H1 (cell line): ENCODE results near the gene TCP11. TPM values are rescaled to one million over a fixed set of nuclear protein-coding genes. Genes with fewer than 3 reads are reported as not detected.

Source experiments
- CTCF ChIA-PET: fragments of 300-600 bp; sonication (Branson Sonifier 250); formaldehyde crosslinking; loops from one replicate; lab custom pipeline; 2021; ENCODE audit not compliant: partially characterized antibody; lab: Charles Lee
- POLR2A ChIA-PET: fragments of 300-600 bp; sonication (Branson Sonifier 250); formaldehyde crosslinking; loops from one replicate; lab custom pipeline; 2021; ENCODE audit warnings: inconsistent platforms; ENCODE audit not compliant: partially characterized antibody; lab: Charles Lee
- DNase-seq, 2 experiments: peaks; one replicate each; pipeline versions ENCODE4 v3.0.0 to v3.0.0-alpha.2; 2010 to 2022; ENCODE audit warnings: low spot score in 2 of 2, low read depth in 1 of 2, mixed read lengths in 1 of 2
- FAIRE-seq: peaks from 2 replicates; lab custom pipeline; 2011; peaks lifted over from hg19 to GRCh38; lab: Jason Lieb, UNC
- H2AFZ ChIP-seq: 2 replicates; pipeline ENCODE4 v1.8.1; 2012; ENCODE audit warnings: low read length, inconsistent platforms
- H2AK5ac ChIP-seq: 2 replicates; pipeline ENCODE4 v1.6.1; 2013; ENCODE audit warnings: low read depth, low read length
- H2BK120ac ChIP-seq: replicated peaks from 2 replicates; pipeline ENCODE3; 2013; ENCODE audit warnings: low read depth, low read length, inconsistent platforms
- H2BK12ac ChIP-seq: 2 replicates; pipeline ENCODE4 v1.6.1; 2013; ENCODE audit warnings: low read depth, low read length
- H2BK15ac ChIP-seq: 2 replicates; pipeline ENCODE4 v1.6.1; 2013; ENCODE audit warnings: low read length
- H2BK20ac ChIP-seq: 2 replicates; pipeline ENCODE4 v1.6.1; 2013; ENCODE audit warnings: low read length
- H2BK5ac ChIP-seq: 2 replicates; pipeline ENCODE4 v1.6.1; 2013; ENCODE audit warnings: low read depth, low read length
- H3K14ac ChIP-seq: 2 replicates; pipeline ENCODE4 v1.6.1; 2013; ENCODE audit warnings: inconsistent platforms; ENCODE audit not compliant: insufficient read length
- H3K18ac ChIP-seq: 2 replicates; pipeline ENCODE4 v1.6.1; 2013; ENCODE audit warnings: low read length; ENCODE audit errors: extremely low read depth
- H3K23ac ChIP-seq: 2 replicates; pipeline ENCODE4 v1.6.1; 2013; ENCODE audit warnings: inconsistent platforms; ENCODE audit not compliant: insufficient read length
- H3K23me2 ChIP-seq: 2 replicates; pipeline ENCODE4 v1.6.1; 2013; ENCODE audit warnings: low read depth, low read length
- H3K27ac ChIP-seq: 2 replicates; pipeline ENCODE4 v1.6.1; 2011; ENCODE audit warnings: low read depth, low read length, inconsistent platforms
- H3K27me3 ChIP-seq, 4 experiments: replicated peaks in 1 of 4; 1 replicate in 1 of 4; 2 replicates in 3 of 4; pipeline versions ENCODE4 v1.6.1 to v1.8.1; 2011 to 2013; ENCODE audit warnings: low read length in 3 of 4, mild to moderate bottlenecking in 3 of 4, inconsistent platforms in 2 of 4, mixed read lengths in 2 of 4, moderate library complexity in 1 of 4; ENCODE audit not compliant: control insufficient read depth in 3 of 4, insufficient read depth in 3 of 4; ENCODE audit errors: extremely low read depth in 1 of 4
- H3K36me3 ChIP-seq, 4 experiments: 2 replicates each; pipeline versions ENCODE4 v1.6.1 to v1.8.1; 2011 to 2013; ENCODE audit warnings: mild to moderate bottlenecking in 4 of 4, low read length in 3 of 4, moderate library complexity in 2 of 4, control low read depth in 1 of 4, inconsistent platforms in 1 of 4; ENCODE audit not compliant: insufficient read depth in 4 of 4, control insufficient read depth in 2 of 4
- H3K4ac ChIP-seq: replicated peaks from 2 replicates; pipeline ENCODE3; 2013; ENCODE audit warnings: low read length, low read depth, mixed read lengths, inconsistent platforms; ENCODE audit not compliant: insufficient read length
- H3K4me1 ChIP-seq, 4 experiments: replicated peaks in 1 of 4; 1 replicate in 1 of 4; 2 replicates in 3 of 4; pipeline versions ENCODE4 v1.6.1 to v1.8.1; 2011 to 2013; ENCODE audit warnings: low read length in 3 of 4, inconsistent platforms in 2 of 4, mixed read lengths in 1 of 4; ENCODE audit not compliant: insufficient read depth in 4 of 4, control insufficient read depth in 3 of 4
- H3K4me2 ChIP-seq, 2 experiments: 2 replicates each; pipeline versions ENCODE4 v1.6.1 to v1.8.1; 2011 to 2013; ENCODE audit warnings: low read depth in 2 of 2, low read length in 2 of 2, control low read depth in 1 of 2, inconsistent platforms in 1 of 2, mild to moderate bottlenecking in 1 of 2; ENCODE audit not compliant: insufficient read depth in 1 of 2
- H3K4me3 ChIP-seq, 4 experiments: fragments of 200-600, 300-600 bp in 1 of 4; sonication (generic), shearing (Covaris generic), sonication (Bioruptor Twin) in 1 of 4; 2 replicates each; pipeline versions ENCODE4 v1.5.1 to v1.8.1; 2011 to 2016; ENCODE audit warnings: low read length in 4 of 4, low read depth in 3 of 4, control low read depth in 2 of 4, inconsistent platforms in 2 of 4, mild to moderate bottlenecking in 2 of 4, mixed read lengths in 1 of 4, moderate library complexity in 1 of 4; ENCODE audit not compliant: insufficient read depth in 2 of 4; ENCODE audit errors: extremely low read depth in 1 of 4
- H3K56ac ChIP-seq: replicated peaks from 2 replicates; pipeline ENCODE3; 2013; ENCODE audit warnings: low read depth, mild to moderate bottlenecking, mixed read lengths, low read length, inconsistent platforms; ENCODE audit not compliant: insufficient read length
- H3K79me1 ChIP-seq: 2 replicates; pipeline ENCODE4 v1.6.1; 2013; ENCODE audit warnings: low read depth, low read length, control low read depth
- H3K79me2 ChIP-seq, 2 experiments: 2 replicates each; pipeline versions ENCODE4 v1.6.1 to v1.8.1; 2012 to 2013; ENCODE audit warnings: low read length in 2 of 2, mild to moderate bottlenecking in 2 of 2, inconsistent platforms in 1 of 2; ENCODE audit not compliant: insufficient read depth in 2 of 2, control insufficient read depth in 1 of 2
- H3K9ac ChIP-seq, 4 experiments: replicated peaks in 1 of 4; 1 replicate in 1 of 4; 2 replicates in 3 of 4; pipeline versions ENCODE4 v1.6.1 to v1.8.1; 2011 to 2013; ENCODE audit warnings: low read depth in 3 of 4, low read length in 3 of 4, control low read depth in 2 of 4, mild to moderate bottlenecking in 2 of 4, moderate library complexity in 2 of 4, inconsistent platforms in 1 of 4; ENCODE audit errors: extremely low read depth in 1 of 4
- H3K9me3 ChIP-seq, 2 experiments: 2 replicates each; pipeline versions ENCODE4 v1.6.1 to v1.8.1; 2012 to 2013; ENCODE audit warnings: mild to moderate bottlenecking in 2 of 2, moderate library complexity in 2 of 2, control low read depth in 1 of 2, inconsistent platforms in 1 of 2, low read depth in 1 of 2, low read length in 1 of 2, mixed read lengths in 1 of 2; ENCODE audit not compliant: insufficient read depth in 2 of 2
- H4K20me1 ChIP-seq, 2 experiments: replicated peaks in 1 of 2; 2 replicates each; pipeline versions ENCODE3 to v1.8.1; 2011 to 2013; ENCODE audit warnings: inconsistent platforms in 2 of 2, low read length in 2 of 2, mild to moderate bottlenecking in 1 of 2; ENCODE audit not compliant: insufficient read depth in 2 of 2, control insufficient read depth in 1 of 2
- H4K5ac ChIP-seq: 2 replicates; pipeline ENCODE4 v1.6.1; 2013; ENCODE audit warnings: low read length, low read depth, mixed read lengths, inconsistent platforms; ENCODE audit not compliant: insufficient read length
- H4K8ac ChIP-seq: 2 replicates; pipeline ENCODE4 v1.8.0; 2013; ENCODE audit warnings: mild to moderate bottlenecking, moderate library complexity, low read length, inconsistent platforms; ENCODE audit not compliant: insufficient read depth; ENCODE audit errors: extremely low read depth
- H4K91ac ChIP-seq: replicated peaks from 2 replicates; pipeline ENCODE3; 2013; ENCODE audit warnings: low read length, mixed read lengths, inconsistent platforms; ENCODE audit not compliant: insufficient read length
- BCL11A ChIP-seq, 2 experiments: IDR thresholded peaks; one replicate each; pipeline ENCODE4 v1.6.1; 2011; ENCODE audit warnings: low read depth in 2 of 2, low read length in 2 of 2, mild to moderate bottlenecking in 2 of 2
- BRCA1 ChIP-seq: IDR thresholded peaks from 2 replicates; pipeline ENCODE4 v1.6.1; 2012; ENCODE audit warnings: low read depth, low read length, improper control_type of control experiment
- CHD2 ChIP-seq: IDR thresholded peaks from 2 replicates; pipeline ENCODE4 v1.6.1; 2012; ENCODE audit warnings: low read length, improper control_type of control experiment
- CTCF ChIP-seq, 3 experiments: IDR thresholded peaks; 1 replicate in 2 of 3; 2 replicates in 1 of 3; pipeline versions ENCODE4 v1.5.1 to v1.6.1; 2011; ENCODE audit warnings: low read length in 3 of 3, mild to moderate bottlenecking in 3 of 3, inconsistent platforms in 2 of 3, low read depth in 1 of 3, moderate library complexity in 1 of 3; ENCODE audit not compliant: insufficient read depth in 1 of 3; ENCODE audit errors: control extremely low read depth in 1 of 3
- EP300 ChIP-seq, 2 experiments: IDR thresholded peaks; 1 replicate in 1 of 2; 2 replicates in 1 of 2; pipeline ENCODE4 v1.6.1; 2011 to 2012; ENCODE audit warnings: low read depth in 2 of 2, low read length in 2 of 2, mild to moderate bottlenecking in 2 of 2, borderline replicate concordance in 1 of 2, inconsistent platforms in 1 of 2, moderate library complexity in 1 of 2
- GABPA ChIP-seq: IDR thresholded peaks from 2 replicates; pipeline ENCODE4 v1.6.1; 2011; ENCODE audit warnings: mild to moderate bottlenecking, low read length, moderate library complexity, borderline replicate concordance; ENCODE audit not compliant: insufficient read depth
- KDM4A ChIP-seq: IDR thresholded peaks from one replicate; pipeline ENCODE4 v1.7.1; 2012; ENCODE audit warnings: low read depth, mild to moderate bottlenecking, moderate library complexity, low read length, inconsistent platforms; ENCODE audit not compliant: severe bottlenecking
- POLR2A ChIP-seq, 2 experiments: IDR thresholded peaks; 1 replicate in 1 of 2; 2 replicates in 1 of 2; pipeline ENCODE4 v1.6.1; 2011; ENCODE audit warnings: low read depth in 2 of 2, low read length in 2 of 2, mild to moderate bottlenecking in 2 of 2; ENCODE audit errors: control extremely low read depth in 1 of 2
- RFX5 ChIP-seq: IDR thresholded peaks from 2 replicates; pipeline ENCODE4 v1.6.1; 2011; ENCODE audit warnings: low read depth, low read length, improper control_type of control experiment, borderline replicate concordance
- SP1 ChIP-seq: IDR thresholded peaks from 2 replicates; pipeline ENCODE4 v1.6.1; 2011; ENCODE audit warnings: low read depth, low read length
- WGBS, 2 experiments: shearing (Covaris generic) in 1 of 2; methylation state at CpG; one replicate each; pipeline versions ENCODE4 v1.1.6 to v1.1.7; 2013 to 2015; ENCODE audit warnings: low lambda C conversion rate in 2 of 2, mixed read lengths in 2 of 2, inconsistent platforms in 1 of 2, low coverage in 1 of 2, missing lambda C conversion rate in 1 of 2; ENCODE audit not compliant: insufficient replicate concordance in 2 of 2, insufficient coverage in 1 of 2, insufficient read length in 1 of 2; ENCODE audit errors: extremely low coverage in 1 of 2, missing lambda C conversion rate in 1 of 2; 5-methylcytosine and 5-hydroxymethylcytosine counted together
- polyA plus RNA-seq, 7 experiments: library from polyadenylated mRNA; depleted of rRNA in 3 of 7; stranded (reverse) in 5 of 7; unstranded in 2 of 7; fragments of >200 nt in 5 of 7; fragments of 200-250 nt in 2 of 7; gene quantifications; 1 replicate in 5 of 7; 2 replicates in 1 of 7; 4 replicates in 1 of 7; pipeline versions ENCODE4 v1.2.1 to v1.2.3, GENCODE V29; 2011 to 2013; ENCODE audit warnings: missing spikeins in 2 of 7, mixed read lengths in 2 of 7
- total RNA-seq: library from RNA; stranded (reverse); fragmentation: NEBNext Ultra II Directional; extraction: Animal tissue kit (Norgen Biotek cat#: 25700); gene quantifications from 2 replicates; pipeline ENCODE4 v1.2.1, GENCODE V29; 2021

TCP11 gene
- total and polyA plus RNA-seq, 2 of the 8 experiments (the other 6 are each of a cell fraction or from before 2014, with no cell fraction given): 0.11 TPM; not detected in 1

GRCh38 chr6:35071347-35071994, 69.7 kb downstream of the TCP11 start:
- H3K79me1 ChIP-seq: no peaks in the 10 kb centered on the region; the same call in 1 of the 2 replicates
- no peak overlapping the region for H2BK15ac ChIP-seq
- FAIRE-seq (peak; percentile 90), DNase-seq (no peak)
- H3K9ac ChIP-seq: no peak overlapping the region
- H4K20me1 ChIP-seq: no peaks in the 10 kb centered on the region
- H4K5ac ChIP-seq: no peak overlapping the region
- no peaks in the 10 kb centered on the region for H3K79me2 ChIP-seq
- 70% methylated on average over 12 of the region's 12 CpGs; no CpG with 5 or more reads in 1 of the 2 experiments for WGBS, 2 experiments
- H4K91ac ChIP-seq: no peak overlapping the region
- no peak overlapping the region for H3K27ac ChIP-seq
- H2AFZ ChIP-seq: no peak overlapping the region
- H4K8ac ChIP-seq: peak overlapping the region; percentile 35; the same call in 1 of the 2 replicates
- H3K36me3 ChIP-seq: no peaks in the 10 kb centered on the region; a peak in 1 of 8 replicates
- no peaks in the 10 kb centered on the region for H3K9me3 ChIP-seq
- no peak overlapping the region for H3K14ac ChIP-seq
- H2AK5ac ChIP-seq: no peak overlapping the region
- no peak overlapping the region for H3K4ac ChIP-seq
- no peak overlapping the region for H2BK5ac ChIP-seq
- H3K23me2 ChIP-seq: no peaks in the 10 kb centered on the region; the same call in 1 of the 2 replicates
- H2BK20ac ChIP-seq: no peak overlapping the region
- H3K4me3 ChIP-seq: no peak overlapping the region; a peak in 1 of 8 replicates
- no peak overlapping the region for H3K18ac ChIP-seq
- no peak overlapping the region for H3K56ac ChIP-seq
- POLR2A ChIA-PET: interaction anchor here (0.7 kb wide), 1 partner anchor 68 kb away, joined by 3 read pairs; no protein-coding TSS in a partner anchor
- H3K27me3 ChIP-seq: no peaks in the 10 kb centered on the region
- H2BK12ac ChIP-seq: peak overlapping the region; percentile 1; the same call in 1 of the 2 replicates
- CTCF ChIA-PET: interaction anchor here (1.2 to 8.6 kb wide), 4 partner anchors 19 to 170 kb away, joined by 3 to 52 read pairs (median 4); no protein-coding TSS in a partner anchor
- no peak overlapping the region for H3K23ac ChIP-seq
- peaks cover 4 to 26% (median 15%) of the 10 kb centered on the region in 4 experiments for H3K4me1 ChIP-seq
- peak overlapping the region; percentile 25 to 36; a peak in 2 of 4 replicates for H3K4me2 ChIP-seq
- H2BK120ac ChIP-seq: no peak overlapping the region
- TF ChIP-seq KDM4A: no peak
- peak; percentile 86 for TF ChIP-seq SP1
- no peak for TF ChIP-seq BRCA1
- no peak for TF ChIP-seq GABPA
- TF ChIP-seq CTCF (IDR thresholded peaks at IDR 0.05; ENCODE audit: control extremely low read depth in 1 of 3, insufficient read depth in 1 of 3, low read depth in 1 of 3, low read length in 3 of 3): no peak
- no peak for TF ChIP-seq RFX5
- TF ChIP-seq EP300 (IDR thresholded peaks at IDR 0.05; ENCODE audit: borderline replicate concordance in 1 of 2, low read depth in 2 of 2, low read length in 2 of 2): peak in 1 of 2 experiments; percentile 34; a peak in 1 of 3 replicates
- TF ChIP-seq POLR2A (IDR thresholded peaks at IDR 0.05; ENCODE audit: control extremely low read depth in 1 of 2, low read depth in 2 of 2, low read length in 2 of 2): no peak
- no peak for TF ChIP-seq CHD2
- no peak for TF ChIP-seq BCL11A (IDR thresholded peaks at IDR 0.05; ENCODE audit: low read depth in 2 of 2, low read length in 2 of 2)
